GM12801 (cell line): ENCODE data around the gene TYK2.

Source experiments
- TF ChIP-seq, protein P1 (sequence below): IDR thresholded peaks from one replicate; pipeline ENCODE4 v1.5.1; 2011; ENCODE audit warnings: control low read depth; ENCODE audit not compliant: insufficient read length; ENCODE audit errors: extremely low read depth

Gene TYK2

DNA sequence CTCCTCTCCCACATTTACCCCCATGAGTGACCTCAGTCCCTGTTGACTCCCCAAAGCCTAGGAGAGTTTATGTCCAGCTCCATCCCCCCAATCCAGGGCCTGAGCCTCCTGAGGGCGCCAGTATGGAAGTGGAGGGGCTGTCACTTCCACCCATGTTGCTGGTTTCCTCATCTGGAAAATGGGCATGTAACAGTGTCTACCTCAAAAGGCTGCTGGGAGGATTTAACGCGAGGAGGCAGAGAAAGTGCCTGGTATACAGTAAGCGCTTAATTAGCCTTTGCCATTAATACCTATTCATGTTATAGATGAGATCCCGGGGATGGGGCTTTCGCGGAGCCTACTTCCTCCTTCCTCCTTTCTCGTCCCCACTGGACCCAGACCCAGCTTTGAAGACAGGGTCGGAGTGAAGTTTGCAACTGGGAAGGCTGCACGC is 476 bp downstream of the TYK2 start:
- TF ChIP-seq, protein P1, sequence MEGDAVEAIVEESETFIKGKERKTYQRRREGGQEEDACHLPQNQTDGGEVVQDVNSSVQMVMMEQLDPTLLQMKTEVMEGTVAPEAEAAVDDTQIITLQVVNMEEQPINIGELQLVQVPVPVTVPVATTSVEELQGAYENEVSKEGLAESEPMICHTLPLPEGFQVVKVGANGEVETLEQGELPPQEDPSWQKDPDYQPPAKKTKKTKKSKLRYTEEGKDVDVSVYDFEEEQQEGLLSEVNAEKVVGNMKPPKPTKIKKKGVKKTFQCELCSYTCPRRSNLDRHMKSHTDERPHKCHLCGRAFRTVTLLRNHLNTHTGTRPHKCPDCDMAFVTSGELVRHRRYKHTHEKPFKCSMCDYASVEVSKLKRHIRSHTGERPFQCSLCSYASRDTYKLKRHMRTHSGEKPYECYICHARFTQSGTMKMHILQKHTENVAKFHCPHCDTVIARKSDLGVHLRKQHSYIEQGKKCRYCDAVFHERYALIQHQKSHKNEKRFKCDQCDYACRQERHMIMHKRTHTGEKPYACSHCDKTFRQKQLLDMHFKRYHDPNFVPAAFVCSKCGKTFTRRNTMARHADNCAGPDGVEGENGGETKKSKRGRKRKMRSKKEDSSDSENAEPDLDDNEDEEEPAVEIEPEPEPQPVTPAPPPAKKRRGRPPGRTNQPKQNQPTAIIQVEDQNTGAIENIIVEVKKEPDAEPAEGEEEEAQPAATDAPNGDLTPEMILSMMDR, result no peak

- TF ChIP-seq, protein P1, result no peak
Measured at GRCh38 chr19:10378124-10378523, 2.2 kb downstream of the TYK2 start.

DNA sequence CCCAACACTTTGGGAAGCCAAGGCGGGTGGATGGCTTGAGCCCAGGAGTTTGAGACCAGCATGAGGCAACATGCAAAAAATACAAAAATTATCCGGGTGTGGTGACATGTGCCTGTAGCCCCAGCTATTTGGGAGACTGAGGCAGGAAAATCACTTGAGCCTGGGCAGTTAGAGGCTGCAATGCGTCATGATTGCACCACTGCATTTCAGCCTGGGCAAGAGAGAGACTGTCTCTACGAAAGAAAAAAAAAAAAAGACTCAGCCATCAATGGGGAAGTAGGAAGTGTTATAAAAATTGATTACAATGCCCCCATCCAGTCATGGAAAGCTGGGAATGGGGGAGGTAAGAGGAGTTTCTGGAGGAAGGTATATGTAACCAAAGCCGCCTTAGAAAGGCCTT is 5.4 kb downstream of the TYK2 start:
- TF ChIP-seq, protein P1, result no peak

DNA sequence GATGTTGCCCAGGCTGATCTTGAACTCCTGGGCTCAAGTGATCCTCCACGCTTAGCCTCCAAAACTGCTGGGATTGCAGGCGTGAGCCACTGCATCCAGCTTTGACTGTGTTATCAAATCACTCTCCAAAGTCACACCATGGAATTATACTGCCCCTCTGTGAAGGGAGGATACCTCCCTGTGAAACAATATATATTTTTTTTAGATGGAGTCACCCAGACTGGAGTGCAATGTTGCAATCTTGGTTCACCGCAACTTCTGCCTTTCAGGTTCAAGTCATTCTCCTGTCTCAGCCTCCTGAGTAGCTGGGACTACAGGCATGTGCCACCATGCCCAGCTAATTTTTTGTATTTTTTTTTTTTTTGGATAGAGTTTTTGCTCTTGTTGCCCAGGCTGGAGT is 7.7 kb downstream of the TYK2 start:
- TF ChIP-seq, protein P1, result no peak

DNA sequence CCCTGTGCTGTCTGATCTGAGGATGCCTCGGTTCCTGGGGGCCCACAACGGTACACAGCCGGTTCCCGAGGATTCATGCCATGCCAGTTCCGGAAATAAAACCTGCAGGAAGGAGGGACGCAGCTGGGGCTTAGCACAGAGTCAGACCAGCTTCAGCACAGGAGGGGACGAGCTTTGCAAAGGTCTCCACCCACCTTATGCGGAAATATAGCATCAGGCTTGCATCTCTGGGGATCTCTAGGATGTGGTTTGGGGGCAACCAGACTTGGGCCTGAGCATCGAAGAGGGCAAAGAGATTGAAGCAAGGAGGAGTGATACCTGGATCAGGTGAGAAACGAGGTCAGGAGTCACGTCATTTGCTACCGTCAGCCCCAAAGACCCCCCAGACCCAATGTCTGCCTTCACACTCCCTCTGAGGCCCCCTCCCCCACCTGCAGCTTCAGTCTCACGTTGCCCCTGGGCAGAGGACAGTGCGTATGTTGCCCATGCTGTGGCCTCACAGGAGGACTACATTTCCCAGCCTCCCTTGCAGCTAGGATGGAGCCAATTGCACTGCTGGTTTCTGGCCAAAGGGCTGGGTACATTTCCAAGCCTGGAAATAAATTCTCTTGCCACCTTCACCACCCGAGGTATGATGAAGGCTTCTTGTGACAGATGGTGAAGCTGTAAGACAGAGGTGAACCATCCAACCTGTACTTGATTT is 12.1 kb downstream of the TYK2 start:
- TF ChIP-seq, protein P1, result no peak

GRCh38 chr19:10365518-10365917 is 14.9 kb downstream of the TYK2 start:
- TF ChIP-seq, protein P1, result no peak

DNA sequence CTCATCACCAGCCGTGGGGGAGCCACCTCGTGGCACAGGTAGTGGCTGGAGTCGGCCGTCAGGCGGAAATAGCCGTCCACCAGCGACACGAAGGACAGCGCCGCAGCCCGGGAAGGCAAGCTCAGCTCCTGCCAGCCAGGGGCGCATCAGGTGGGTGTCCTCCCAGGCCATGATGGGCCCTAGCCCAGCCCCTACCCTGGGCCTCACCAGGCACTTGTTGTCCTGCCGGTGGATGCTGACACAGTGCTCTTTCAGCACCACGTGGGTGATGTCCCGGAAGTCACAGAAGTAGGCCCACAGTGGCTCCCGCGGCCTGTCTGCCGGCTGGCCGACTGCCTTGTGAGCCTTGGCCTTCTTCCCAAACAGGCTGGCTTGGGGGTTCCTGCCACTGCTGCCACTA is 15.7 kb downstream of the TYK2 start:
- TF ChIP-seq, protein P1, result no peak
